GM12892 (cell line): ENCODE data around the gene MT1M.

Experiments used
- POLR2A ChIP-seq: IDR thresholded peaks from 2 replicates; pipeline ENCODE4 v1.6.1; 2011; ENCODE audit warnings: low read depth, low read length, control low read depth
- POLR2AphosphoS5 ChIP-seq: IDR thresholded peaks from 2 replicates; pipeline ENCODE4 v1.6.1; 2011; ENCODE audit warnings: low read depth, low read length, control low read depth
- TAF1 ChIP-seq: IDR thresholded peaks from 2 replicates; pipeline ENCODE4 v1.6.1; 2011; ENCODE audit warnings: low read depth, mild to moderate bottlenecking, control low read depth, low read length, borderline replicate concordance

- no peak for TF ChIP-seq TAF1
- no peak for TF ChIP-seq POLR2AphosphoS5
- TF ChIP-seq POLR2A: no peak
Measured at GRCh38 chr16:56610609-56611111, 21.8 kb upstream of the MT1M start.
